ENCODE data around the gene DPYD. TPM values are rescaled to one million over a fixed set of nuclear protein-coding genes. Genes with fewer than 3 reads are reported as not detected.

Gene DPYD
- total and polyA plus RNA-seq, 9 of the 15 experiments (the other 6 are each of a cell fraction or from before 2014, with no cell fraction given): 0.03 to 0.25 (median 0.08) TPM; not detected in 2

DNA sequence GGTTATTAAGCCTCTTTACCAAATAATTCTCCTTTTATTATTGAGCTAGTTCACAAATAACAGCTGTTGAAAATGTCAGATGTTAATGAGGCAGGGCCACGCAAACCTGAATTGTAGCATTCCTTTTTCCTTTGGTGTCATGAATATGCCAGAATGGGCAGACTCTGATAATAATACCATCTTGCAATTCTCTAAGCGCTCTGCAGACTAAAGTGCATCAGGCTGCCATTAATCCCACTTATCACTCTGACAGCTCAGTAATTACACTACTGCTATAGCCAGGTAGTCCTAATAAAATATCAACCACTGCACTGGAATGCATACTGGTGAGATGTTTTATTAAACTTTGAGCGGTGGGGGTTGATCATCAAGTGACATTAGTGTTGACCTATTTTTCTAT, 177.7 kb downstream of the DPYD start (continued):
- TF ChIP-seq, protein P1, sequence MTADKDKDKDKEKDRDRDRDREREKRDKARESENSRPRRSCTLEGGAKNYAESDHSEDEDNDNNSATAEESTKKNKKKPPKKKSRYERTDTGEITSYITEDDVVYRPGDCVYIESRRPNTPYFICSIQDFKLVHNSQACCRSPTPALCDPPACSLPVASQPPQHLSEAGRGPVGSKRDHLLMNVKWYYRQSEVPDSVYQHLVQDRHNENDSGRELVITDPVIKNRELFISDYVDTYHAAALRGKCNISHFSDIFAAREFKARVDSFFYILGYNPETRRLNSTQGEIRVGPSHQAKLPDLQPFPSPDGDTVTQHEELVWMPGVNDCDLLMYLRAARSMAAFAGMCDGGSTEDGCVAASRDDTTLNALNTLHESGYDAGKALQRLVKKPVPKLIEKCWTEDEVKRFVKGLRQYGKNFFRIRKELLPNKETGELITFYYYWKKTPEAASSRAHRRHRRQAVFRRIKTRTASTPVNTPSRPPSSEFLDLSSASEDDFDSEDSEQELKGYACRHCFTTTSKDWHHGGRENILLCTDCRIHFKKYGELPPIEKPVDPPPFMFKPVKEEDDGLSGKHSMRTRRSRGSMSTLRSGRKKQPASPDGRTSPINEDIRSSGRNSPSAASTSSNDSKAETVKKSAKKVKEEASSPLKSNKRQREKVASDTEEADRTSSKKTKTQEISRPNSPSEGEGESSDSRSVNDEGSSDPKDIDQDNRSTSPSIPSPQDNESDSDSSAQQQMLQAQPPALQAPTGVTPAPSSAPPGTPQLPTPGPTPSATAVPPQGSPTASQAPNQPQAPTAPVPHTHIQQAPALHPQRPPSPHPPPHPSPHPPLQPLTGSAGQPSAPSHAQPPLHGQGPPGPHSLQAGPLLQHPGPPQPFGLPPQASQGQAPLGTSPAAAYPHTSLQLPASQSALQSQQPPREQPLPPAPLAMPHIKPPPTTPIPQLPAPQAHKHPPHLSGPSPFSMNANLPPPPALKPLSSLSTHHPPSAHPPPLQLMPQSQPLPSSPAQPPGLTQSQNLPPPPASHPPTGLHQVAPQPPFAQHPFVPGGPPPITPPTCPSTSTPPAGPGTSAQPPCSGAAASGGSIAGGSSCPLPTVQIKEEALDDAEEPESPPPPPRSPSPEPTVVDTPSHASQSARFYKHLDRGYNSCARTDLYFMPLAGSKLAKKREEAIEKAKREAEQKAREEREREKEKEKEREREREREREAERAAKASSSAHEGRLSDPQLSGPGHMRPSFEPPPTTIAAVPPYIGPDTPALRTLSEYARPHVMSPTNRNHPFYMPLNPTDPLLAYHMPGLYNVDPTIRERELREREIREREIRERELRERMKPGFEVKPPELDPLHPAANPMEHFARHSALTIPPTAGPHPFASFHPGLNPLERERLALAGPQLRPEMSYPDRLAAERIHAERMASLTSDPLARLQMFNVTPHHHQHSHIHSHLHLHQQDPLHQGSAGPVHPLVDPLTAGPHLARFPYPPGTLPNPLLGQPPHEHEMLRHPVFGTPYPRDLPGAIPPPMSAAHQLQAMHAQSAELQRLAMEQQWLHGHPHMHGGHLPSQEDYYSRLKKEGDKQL (CRISPR knock-in tag; IDR thresholded peaks at IDR 0.05; ENCODE audit: borderline replicate concordance): no peak

DNA sequence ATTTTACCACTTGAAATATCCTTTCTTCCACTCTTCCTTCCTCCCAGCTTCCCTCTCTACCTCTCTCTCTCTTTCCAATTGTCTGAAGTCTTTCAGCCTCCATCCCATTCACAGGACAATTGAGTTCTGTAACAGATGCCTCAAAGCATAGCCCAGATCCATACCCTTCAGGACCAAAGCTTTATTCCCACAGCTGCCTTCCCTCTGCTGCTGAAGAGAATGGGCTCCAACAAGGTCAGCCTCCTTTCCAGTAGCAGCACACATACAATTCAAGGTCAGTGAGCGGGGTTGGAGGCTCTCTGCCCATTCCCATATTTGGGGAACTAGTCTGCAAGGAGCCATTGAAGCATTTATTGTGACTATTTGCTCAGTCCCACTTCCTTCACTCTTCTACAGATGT, 179.9 kb downstream of the DPYD start:
- ChIA-PET CTCF (ENCODE audit: low intra/inter-chr PET ratio) (no interaction called here), POLR2A (no interaction called here)
- no peaks in the 10 kb centered on the region for H4K20me1 ChIP-seq (replicated peaks; ENCODE audit: control insufficient read depth, insufficient read depth, low read length)
- no peaks in the 10 kb centered on the region for H3K79me2 ChIP-seq (ENCODE audit: control insufficient read depth, insufficient read depth, low read length)
- in situ Hi-C loops (cut with MboI) (no loop called here), intact Hi-C loops (cut with micrococcal nuclease) (no loop called here)
- H3K27me3 ChIP-seq (ENCODE audit: control insufficient read depth in 2 of 2, insufficient read depth in 2 of 2, low read length in 2 of 2): no peaks in the 10 kb centered on the region
- no peak for ATAC-seq
- no peaks in the 10 kb centered on the region for H3K9me1 ChIP-seq (ENCODE audit: control insufficient read depth, insufficient read depth, low read length)
- no peak overlapping the region for H3K4me3 ChIP-seq
- 0% methylated on average over 1 of the region's 1 CpG for WGBS (ENCODE audit: insufficient coverage, low coverage, missing lambda C conversion rate)
- BruUV-seq (replicated peaks): no TSS peak
- DNase-seq (ENCODE audit: extremely low read depth in 1 of 4, low spot score in 3 of 4): no peak
- no peak overlapping the region for H2AFZ ChIP-seq (ENCODE audit: low read depth, low read length)
- TF ChIP-seq DMBX1 (CRISPR knock-in tag; IDR thresholded peaks at IDR 0.05; ENCODE audit: borderline replicate concordance) (no peak), RHOXF2B (CRISPR knock-in tag; conservative IDR thresholded peaks at IDR 0.05) (no peak), OTX1 (CRISPR knock-in tag; IDR thresholded peaks at IDR 0.05) (no peak), HDAC8 (tag; IDR thresholded peaks at IDR 0.05) (no peak), ZNF79 (CRISPR knock-in tag; IDR thresholded peaks at IDR 0.05; ENCODE audit: low read depth) (no peak), TAF15 (IDR thresholded peaks at IDR 0.05; ENCODE audit: low read depth, low read length) (no peak), NFRKB (IDR thresholded peaks at IDR 0.05; ENCODE audit: low read depth) (no peak), ZNF778 (CRISPR knock-in tag; IDR thresholded peaks at IDR 0.05) (no peak), NELFE (IDR thresholded peaks at IDR 0.05; ENCODE audit: insufficient read depth, insufficient read length) (no peak), ZNF436 (CRISPR knock-in tag; IDR thresholded peaks at IDR 0.05) (no peak)
- TF ChIP-seq, protein P2, sequence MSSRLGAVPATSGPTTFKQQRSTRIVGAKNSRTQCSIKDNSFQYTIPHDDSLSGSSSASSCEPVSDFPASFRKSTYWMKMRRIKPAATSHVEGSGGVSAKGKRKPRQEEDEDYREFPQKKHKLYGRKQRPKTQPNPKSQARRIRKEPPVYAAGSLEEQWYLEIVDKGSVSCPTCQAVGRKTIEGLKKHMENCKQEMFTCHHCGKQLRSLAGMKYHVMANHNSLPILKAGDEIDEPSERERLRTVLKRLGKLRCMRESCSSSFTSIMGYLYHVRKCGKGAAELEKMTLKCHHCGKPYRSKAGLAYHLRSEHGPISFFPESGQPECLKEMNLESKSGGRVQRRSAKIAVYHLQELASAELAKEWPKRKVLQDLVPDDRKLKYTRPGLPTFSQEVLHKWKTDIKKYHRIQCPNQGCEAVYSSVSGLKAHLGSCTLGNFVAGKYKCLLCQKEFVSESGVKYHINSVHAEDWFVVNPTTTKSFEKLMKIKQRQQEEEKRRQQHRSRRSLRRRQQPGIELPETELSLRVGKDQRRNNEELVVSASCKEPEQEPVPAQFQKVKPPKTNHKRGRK (tag; IDR thresholded peaks at IDR 0.05): no peak
- TF ChIP-seq, protein P3, sequence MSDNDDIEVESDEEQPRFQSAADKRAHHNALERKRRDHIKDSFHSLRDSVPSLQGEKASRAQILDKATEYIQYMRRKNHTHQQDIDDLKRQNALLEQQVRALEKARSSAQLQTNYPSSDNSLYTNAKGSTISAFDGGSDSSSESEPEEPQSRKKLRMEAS (CRISPR knock-in tag; IDR thresholded peaks at IDR 0.05): no peak
- no peaks in the 10 kb centered on the region for H3K9me3 ChIP-seq (replicated peaks; ENCODE audit: control insufficient read depth, insufficient read depth, low read depth, low read length)
- FAIRE-seq: no peak
- no peak overlapping the region for H3K9ac ChIP-seq (ENCODE audit: insufficient read depth in 1 of 2, low read depth in 2 of 2, low read length in 2 of 2)
- no peak overlapping the region for H3K27ac ChIP-seq (ENCODE audit: extremely low read depth, low read depth, low read length)
- no peaks in the 10 kb centered on the region for H3K36me3 ChIP-seq (ENCODE audit: control insufficient read depth, insufficient read depth, low read length)
- H3K4me2 ChIP-seq (ENCODE audit: insufficient read depth, low read length): no peak overlapping the region
- no peaks in the 10 kb centered on the region for H3K4me1 ChIP-seq (replicated peaks in 1 of 2; ENCODE audit: control insufficient read depth in 2 of 2, insufficient read depth in 2 of 2, low read length in 2 of 2)
